SK-N-SH (cell line): ENCODE results near the gene MAB21L1. TPM values are rescaled to one million over a fixed set of nuclear protein-coding genes. Genes with fewer than 3 reads are reported as not detected.

Experiments
- CTCF ChIA-PET: fragments of 300-600, 350-600 bp; formaldehyde crosslinking; extraction: SDS; loops from one replicate; lab custom pipeline; 2021; lab: Yijun Ruan, JAX
- POLR2A ChIA-PET: fragments of 350-600 bp; sonication (Branson Sonifier 250); formaldehyde crosslinking; extraction: SDS; loops from one replicate; lab custom pipeline; 2020; ENCODE audit warnings: antibody characterized with exemption, inconsistent platforms; lab: Yijun Ruan, JAX
- DNase-seq: peaks from one replicate; pipeline ENCODE4 v3.0.0; 2012
- H2AFZ ChIP-seq: fragments of 200-600 bp; sonication (generic); 2 replicates; pipeline ENCODE4 v1.8.1; 2016; ENCODE audit warnings: antibody characterized with exemption, mild to moderate bottlenecking, low read depth
- H3F3A ChIP-seq: fragments of 200-600 bp; sonication (generic); replicated peaks from 2 replicates; pipeline ENCODE3; 2016; ENCODE audit warnings: antibody characterized with exemption, mild to moderate bottlenecking; ENCODE audit not compliant: insufficient read depth
- H3K27ac ChIP-seq, 2 experiments: fragments of 200-500 bp in 1 of 2; fragments of 200-600 bp in 1 of 2; sonication (Bioruptor generic) in 1 of 2; sonication (generic), shearing (Covaris generic) in 1 of 2; 2 replicates each; pipeline versions ENCODE4 v1.5.1 to v1.6.1; 2014 to 2016; ENCODE audit warnings: low read depth in 2 of 2, inconsistent platforms in 1 of 2, low read length in 1 of 2, mild to moderate bottlenecking in 1 of 2, mixed read lengths in 1 of 2
- H3K27me3 ChIP-seq: fragments of 200-600 bp; sonication (generic), shearing (Covaris generic); 2 replicates; pipeline ENCODE4 v1.6.1; 2016; ENCODE audit warnings: mixed run types; ENCODE audit not compliant: insufficient read depth
- H3K36me3 ChIP-seq, 2 experiments: fragments of 200-500 bp in 1 of 2; fragments of 200-600 bp in 1 of 2; sonication (Bioruptor generic) in 1 of 2; sonication (generic) in 1 of 2; replicated peaks in 1 of 2; 2 replicates each; pipeline versions ENCODE3 to v1.5.1; 2014 to 2016; ENCODE audit warnings: low read length in 1 of 2, mild to moderate bottlenecking in 1 of 2; ENCODE audit not compliant: insufficient read depth in 2 of 2, control insufficient read depth in 1 of 2
- H3K4me1 ChIP-seq, 2 experiments: fragments of 200-500 bp in 1 of 2; fragments of 200-600 bp in 1 of 2; sonication (Bioruptor generic) in 1 of 2; sonication (generic), shearing (Covaris generic) in 1 of 2; 2 replicates each; pipeline versions ENCODE4 v1.5.1 to v1.6.1; 2014 to 2016; ENCODE audit warnings: low read depth in 1 of 2, low read length in 1 of 2, mixed run types in 1 of 2; ENCODE audit not compliant: insufficient read depth in 2 of 2, control insufficient read depth in 1 of 2
- H3K4me2 ChIP-seq: fragments of 200-600 bp; sonication (generic), shearing (Covaris generic); 2 replicates; pipeline ENCODE4 v1.6.1; 2017; ENCODE audit warnings: mixed run types
- H3K4me3 ChIP-seq, 2 experiments: fragments of 200-500 bp in 1 of 2; fragments of 200-600 bp in 1 of 2; sonication (Bioruptor generic) in 1 of 2; sonication (generic), shearing (Covaris generic) in 1 of 2; 2 replicates each; pipeline versions ENCODE4 v1.5.1 to v1.8.1; 2014 to 2016; ENCODE audit warnings: low read depth in 2 of 2, inconsistent platforms in 1 of 2, low read length in 1 of 2, mild to moderate bottlenecking in 1 of 2, mixed read lengths in 1 of 2, moderate library complexity in 1 of 2
- H3K79me2 ChIP-seq: fragments of 200-600 bp; sonication (generic); 2 replicates; pipeline ENCODE4 v1.8.1; 2017; ENCODE audit warnings: mild to moderate bottlenecking; ENCODE audit not compliant: insufficient read depth
- H3K9ac ChIP-seq: fragments of 200-600 bp; sonication (generic); 2 replicates; pipeline ENCODE4 v1.6.1; 2017; ENCODE audit warnings: mixed run types
- H3K9me2 ChIP-seq: fragments of 200-600 bp; sonication (generic); 2 replicates; pipeline ENCODE4 v1.6.1; 2017; ENCODE audit warnings: mixed run types
- H3K9me3 ChIP-seq: fragments of 200-600 bp; sonication (generic); 2 replicates; pipeline ENCODE4 v1.6.1; 2017; ENCODE audit warnings: mixed run types, mild to moderate bottlenecking, moderate library complexity
- H4K20me1 ChIP-seq: fragments of 200-600 bp; sonication (generic); 2 replicates; pipeline ENCODE4 v1.6.1; 2017; ENCODE audit warnings: mild to moderate bottlenecking, mixed run types; ENCODE audit not compliant: insufficient read depth
- CHD2 ChIP-seq: fragments of 150-350 bp; IDR thresholded peaks from 2 replicates; pipeline ENCODE4 v1.6.1; 2018; ENCODE audit warnings: low read length; ENCODE audit not compliant: partially characterized antibody
- EP300 ChIP-seq, 2 experiments: IDR thresholded peaks; 2 replicates each; pipeline versions ENCODE4 v1.4.0 to v1.6.1; 2012; ENCODE audit warnings: borderline replicate concordance in 1 of 2, low read depth in 1 of 2, low read length in 1 of 2
- FOSL2 ChIP-seq: IDR thresholded peaks from 2 replicates; pipeline ENCODE4 v1.4.0; 2012; ENCODE audit warnings: low read depth, mild to moderate bottlenecking, moderate library complexity, borderline replicate concordance
- FOXJ3 ChIP-seq: sonication (generic); formaldehyde crosslinking; IDR thresholded peaks from 2 replicates; pipeline ENCODE4 v1.5.1; 2020; ENCODE audit warnings: mild to moderate bottlenecking, missing genetic modification reagents
- GATA2 ChIP-seq: sonication (generic); formaldehyde crosslinking; IDR thresholded peaks from 2 replicates; pipeline ENCODE4 v1.5.0; 2020; ENCODE audit warnings: mild to moderate bottlenecking, missing genetic modification reagents
- JUND ChIP-seq: IDR thresholded peaks from 2 replicates; pipeline ENCODE4 v1.4.0; 2012
- MEF2A ChIP-seq: IDR thresholded peaks from 2 replicates; pipeline ENCODE4 v1.4.0; 2012; ENCODE audit warnings: low read depth, borderline replicate concordance
- MXI1 ChIP-seq: IDR thresholded peaks from 2 replicates; pipeline ENCODE4 v1.6.1; 2012; ENCODE audit warnings: mild to moderate bottlenecking, low read depth, low read length, improper control_type of control experiment
- RAD21 ChIP-seq: IDR thresholded peaks from 2 replicates; pipeline ENCODE4 v1.6.1; 2012; ENCODE audit warnings: mild to moderate bottlenecking, low read length
- RCOR1 ChIP-seq: fragments of 150-350 bp; IDR thresholded peaks from 2 replicates; pipeline ENCODE4 v1.6.1; 2017; ENCODE audit warnings: antibody characterized with exemption, low read length
- WGBS: methylation state at CpG from one replicate; pipeline ENCODE4 v1.1.6; 2017; ENCODE audit warnings: low lambda C conversion rate; 5-methylcytosine and 5-hydroxymethylcytosine counted together
- polyA plus RNA-seq, 3 experiments: library from polyadenylated mRNA; depleted of rRNA; stranded (reverse); fragments of >200 nt; gene quantifications; 2 replicates each; pipeline ENCODE4 v1.2.3, GENCODE V29; 2012
- TF ChIP-seq, protein P1 (sequence below): IDR thresholded peaks from 2 replicates; pipeline ENCODE4 v1.4.0; 2012; ENCODE audit warnings: low read depth, borderline replicate concordance
- TF ChIP-seq, protein P2 (sequence below): IDR thresholded peaks from 2 replicates; pipeline ENCODE4; 2012
- TF ChIP-seq, protein P3 (sequence below): IDR thresholded peaks from 2 replicates; pipeline ENCODE4 v1.4.0; 2012; ENCODE audit warnings: low read depth
- TF ChIP-seq, protein P4 (sequence below): IDR thresholded peaks from 2 replicates; pipeline ENCODE4 v1.6.1; 2012; ENCODE audit warnings: mild to moderate bottlenecking, low read depth, low read length, moderate library complexity

Gene MAB21L1
- polyA plus RNA-seq, 1 of the 3 experiments (the other 2 are of a cell fraction): 42.3 TPM

DNA sequence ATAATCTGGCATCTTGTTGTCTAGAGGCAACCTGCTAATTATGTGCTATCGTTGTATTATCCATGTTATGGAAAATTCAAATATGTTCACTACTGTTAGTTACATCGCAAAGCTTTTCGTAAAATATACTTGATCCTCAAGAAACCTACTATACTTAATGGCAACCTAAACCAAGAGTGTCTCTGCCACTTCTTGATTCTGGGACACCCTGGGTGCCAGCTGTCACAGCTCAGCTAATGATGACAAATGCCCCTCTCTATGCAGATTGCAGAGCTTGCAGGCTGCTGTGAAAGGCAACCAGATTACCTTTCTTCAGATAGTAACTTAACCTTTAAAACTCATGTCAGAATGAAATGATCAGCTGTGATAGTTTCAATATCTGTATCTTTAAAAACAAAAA is 8.9 kb upstream of the MAB21L1 start:
- POLR2A ChIA-PET: interaction anchor here (1.0 to 2.2 kb wide), 3 partner anchors 9 to 80 kb away, joined by 3 to 17 read pairs (median 3); partner anchors contain the start of gene MAB21L1
- WGBS: 77% methylated on average over 3 of the region's 3 CpGs

DNA sequence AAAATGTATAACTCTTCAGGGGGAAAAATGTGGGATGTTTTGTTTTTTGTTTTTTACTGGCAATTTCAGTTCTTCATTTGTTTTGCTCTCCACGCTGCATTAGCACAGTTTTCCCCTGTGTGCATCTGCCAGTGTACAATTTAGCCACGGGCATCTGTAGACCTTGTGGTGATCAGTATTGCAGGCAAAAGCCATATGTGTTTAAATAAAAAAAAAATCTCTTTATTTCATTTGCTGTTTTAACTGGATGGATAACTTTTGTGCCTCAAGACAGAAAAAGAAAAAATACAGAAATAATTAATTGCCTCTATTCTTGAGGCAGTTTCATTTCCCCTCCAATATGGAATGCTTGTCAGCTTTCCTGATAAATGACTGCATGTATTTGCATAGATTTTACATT is 7.9 kb upstream of the MAB21L1 start:
- Histone ChIP-seq H3K9ac (peak overlapping the region; percentile 45; the same call in 1 of the 2 replicates), H2AFZ (no peak overlapping the region; the same call in none of the 2 replicates), H3K4me2 (peak overlapping the region; percentile 76), H3K79me2 (peaks cover 91% of the 10 kb centered on the region), H4K20me1 (no peaks in the 10 kb centered on the region), H3K4me1 (peaks cover 13 to 28% of the 10 kb centered on the region in 2 experiments; a peak in 3 of 4 replicates), H3K4me3 (peak overlapping the region; percentile 9 to 27; a peak in 2 of 4 replicates), H3K9me2 (no peaks in the 10 kb centered on the region), H3K27ac (peak overlapping the region; percentile 93 to 99), H3K9me3 (no peaks in the 10 kb centered on the region), H3K27me3 (no peaks in the 10 kb centered on the region), H3F3A (peaks cover 16% of the 10 kb centered on the region), H3K36me3 (peaks cover 0 to 3% of the 10 kb centered on the region in 2 experiments)
- DNase-seq: no peak
- TF ChIP-seq MXI1 (0 out of 2 replicates have a peak, but pooled peaks have one; percentile 22), MEF2A (no peak), EP300 (IDR thresholded peaks at IDR 0.05; ENCODE audit: borderline replicate concordance in 1 of 2, low read depth in 1 of 2, low read length in 1 of 2) (peak in 1 of 2 experiments; percentile 78; a peak in 1 of 4 replicates), JUND (no peak), RAD21 (peak; percentile 16; the same call in 1 of the 2 replicates), RCOR1 (no peak), GATA2 (CRISPR knock-in tag) (0 out of 2 replicates have a peak, but pooled peaks have one; percentile 26), CHD2 (peak; percentile 43)
- TF ChIP-seq, protein P1, sequence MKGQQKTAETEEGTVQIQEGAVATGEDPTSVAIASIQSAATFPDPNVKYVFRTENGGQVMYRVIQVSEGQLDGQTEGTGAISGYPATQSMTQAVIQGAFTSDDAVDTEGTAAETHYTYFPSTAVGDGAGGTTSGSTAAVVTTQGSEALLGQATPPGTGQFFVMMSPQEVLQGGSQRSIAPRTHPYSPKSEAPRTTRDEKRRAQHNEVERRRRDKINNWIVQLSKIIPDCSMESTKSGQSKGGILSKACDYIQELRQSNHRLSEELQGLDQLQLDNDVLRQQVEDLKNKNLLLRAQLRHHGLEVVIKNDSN: no peak
- TF ChIP-seq, protein P2, sequence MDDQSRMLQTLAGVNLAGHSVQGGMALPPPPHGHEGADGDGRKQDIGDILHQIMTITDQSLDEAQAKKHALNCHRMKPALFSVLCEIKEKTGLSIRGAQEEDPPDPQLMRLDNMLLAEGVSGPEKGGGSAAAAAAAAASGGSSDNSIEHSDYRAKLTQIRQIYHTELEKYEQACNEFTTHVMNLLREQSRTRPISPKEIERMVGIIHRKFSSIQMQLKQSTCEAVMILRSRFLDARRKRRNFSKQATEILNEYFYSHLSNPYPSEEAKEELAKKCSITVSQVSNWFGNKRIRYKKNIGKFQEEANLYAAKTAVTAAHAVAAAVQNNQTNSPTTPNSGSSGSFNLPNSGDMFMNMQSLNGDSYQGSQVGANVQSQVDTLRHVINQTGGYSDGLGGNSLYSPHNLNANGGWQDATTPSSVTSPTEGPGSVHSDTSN: peak; percentile 49; the same call in 1 of the 2 replicates
- TF ChIP-seq, protein P3, sequence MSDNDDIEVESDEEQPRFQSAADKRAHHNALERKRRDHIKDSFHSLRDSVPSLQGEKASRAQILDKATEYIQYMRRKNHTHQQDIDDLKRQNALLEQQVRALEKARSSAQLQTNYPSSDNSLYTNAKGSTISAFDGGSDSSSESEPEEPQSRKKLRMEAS: no peak
- ChIA-PET POLR2A (interaction anchor here (1.0 to 2.2 kb wide), 2 partner anchors 8 to 46 kb away, joined by 3 to 17 read pairs; partner anchors contain the start of gene MAB21L1), CTCF (interaction anchor here (0.9 to 1.4 kb wide), 4 partner anchors 10 to 304 kb away, joined by 3 to 5 read pairs (median 3); no protein-coding TSS in a partner anchor)
- WGBS: 8% methylated on average over 2 of the region's 2 CpGs

More for the DNA sequence above, 8.9 kb upstream of the MAB21L1 start:
- no peak for DNase-seq
- peaks cover 81% of the 10 kb centered on the region for H3K79me2 ChIP-seq
- TF ChIP-seq, protein P2: peak; percentile 81
- TF ChIP-seq GATA2 (CRISPR knock-in tag) (peak; percentile 55; the same call in 1 of the 2 replicates), RAD21 (peak; percentile 27; the same call in 1 of the 2 replicates), FOSL2 (no peak), EP300 (IDR thresholded peaks at IDR 0.05; ENCODE audit: borderline replicate concordance in 1 of 2, low read depth in 1 of 2, low read length in 1 of 2) (peak in 1 of 2 experiments; percentile 80; a peak in 2 of 4 replicates), FOXJ3 (CRISPR knock-in tag) (peak; percentile 44; the same call in 1 of the 2 replicates)
- TF ChIP-seq, protein P4, sequence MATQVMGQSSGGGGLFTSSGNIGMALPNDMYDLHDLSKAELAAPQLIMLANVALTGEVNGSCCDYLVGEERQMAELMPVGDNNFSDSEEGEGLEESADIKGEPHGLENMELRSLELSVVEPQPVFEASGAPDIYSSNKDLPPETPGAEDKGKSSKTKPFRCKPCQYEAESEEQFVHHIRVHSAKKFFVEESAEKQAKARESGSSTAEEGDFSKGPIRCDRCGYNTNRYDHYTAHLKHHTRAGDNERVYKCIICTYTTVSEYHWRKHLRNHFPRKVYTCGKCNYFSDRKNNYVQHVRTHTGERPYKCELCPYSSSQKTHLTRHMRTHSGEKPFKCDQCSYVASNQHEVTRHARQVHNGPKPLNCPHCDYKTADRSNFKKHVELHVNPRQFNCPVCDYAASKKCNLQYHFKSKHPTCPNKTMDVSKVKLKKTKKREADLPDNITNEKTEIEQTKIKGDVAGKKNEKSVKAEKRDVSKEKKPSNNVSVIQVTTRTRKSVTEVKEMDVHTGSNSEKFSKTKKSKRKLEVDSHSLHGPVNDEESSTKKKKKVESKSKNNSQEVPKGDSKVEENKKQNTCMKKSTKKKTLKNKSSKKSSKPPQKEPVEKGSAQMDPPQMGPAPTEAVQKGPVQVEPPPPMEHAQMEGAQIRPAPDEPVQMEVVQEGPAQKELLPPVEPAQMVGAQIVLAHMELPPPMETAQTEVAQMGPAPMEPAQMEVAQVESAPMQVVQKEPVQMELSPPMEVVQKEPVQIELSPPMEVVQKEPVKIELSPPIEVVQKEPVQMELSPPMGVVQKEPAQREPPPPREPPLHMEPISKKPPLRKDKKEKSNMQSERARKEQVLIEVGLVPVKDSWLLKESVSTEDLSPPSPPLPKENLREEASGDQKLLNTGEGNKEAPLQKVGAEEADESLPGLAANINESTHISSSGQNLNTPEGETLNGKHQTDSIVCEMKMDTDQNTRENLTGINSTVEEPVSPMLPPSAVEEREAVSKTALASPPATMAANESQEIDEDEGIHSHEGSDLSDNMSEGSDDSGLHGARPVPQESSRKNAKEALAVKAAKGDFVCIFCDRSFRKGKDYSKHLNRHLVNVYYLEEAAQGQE: no peak
- H3K4me2 ChIP-seq: peak overlapping the region; percentile 76
- peaks cover 13 to 29% of the 10 kb centered on the region in 2 experiments; a peak in 3 of 4 replicates for H3K4me1 ChIP-seq
- no peak overlapping the region; the same call in 1 of the 2 replicates for H3K9ac ChIP-seq
- H4K20me1 ChIP-seq: no peaks in the 10 kb centered on the region
- H3F3A ChIP-seq: peaks cover 8% of the 10 kb centered on the region
- no peaks in the 10 kb centered on the region for H3K9me3 ChIP-seq
- no peak overlapping the region for H3K4me3 ChIP-seq
- H2AFZ ChIP-seq: no peak overlapping the region
- no peaks in the 10 kb centered on the region for H3K9me2 ChIP-seq
- peaks cover 0 to 3% of the 10 kb centered on the region in 2 experiments for H3K36me3 ChIP-seq
- CTCF ChIA-PET: interaction anchor here (0.8 to 1.4 kb wide), 5 partner anchors 11 to 235 kb away, joined by 3 to 5 read pairs (median 3); no protein-coding TSS in a partner anchor
- no peaks in the 10 kb centered on the region for H3K27me3 ChIP-seq
- H3K27ac ChIP-seq: peak overlapping the region in 1 of 2 experiments; percentile 99; a peak in 2 of 4 replicates
